COR-L47 (cell line): Measurements from ENCODE around the gene FGA.

Experiments used
- DNase-seq: peaks from one replicate; lab custom pipeline; 2025; lab: John Stamatoyannopoulos, UW

FGA gene

GRCh38 chr4:154590329-154591006 is at the start of gene FGA:
TSS of gene FGA (minus strand) at chr4:154590742. CDS start at chr4:154590687, 55 bp downstream.
- DNase-seq: no peak

- DNase-seq: no peak
Measured at GRCh38 chr4:154634058-154634457, 43.5 kb upstream of the FGA start.

DNA sequence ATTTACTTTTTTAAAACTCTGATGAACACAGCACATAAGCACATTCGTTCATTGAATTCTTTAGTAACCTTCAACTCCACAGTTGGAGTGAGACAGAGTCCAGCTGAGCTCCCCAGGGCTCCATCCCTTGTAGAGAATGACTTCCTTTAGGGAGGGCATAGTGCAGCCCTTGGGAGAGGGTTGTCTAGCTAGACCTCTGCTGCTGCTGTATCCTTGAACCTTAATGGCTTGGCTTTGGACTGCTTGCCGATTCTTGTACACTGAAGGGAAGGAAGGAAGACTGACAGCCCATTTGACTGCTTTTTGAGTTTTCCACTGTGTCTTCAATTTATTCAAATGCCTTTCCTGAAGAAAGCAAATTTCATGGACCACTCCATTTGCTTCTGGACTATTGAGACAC is 41.3 kb upstream of the FGA start:
- no peak for DNase-seq

- no peak for DNase-seq
Measured at GRCh38 chr4:154630324-154630723, 39.8 kb upstream of the FGA start.

DNA sequence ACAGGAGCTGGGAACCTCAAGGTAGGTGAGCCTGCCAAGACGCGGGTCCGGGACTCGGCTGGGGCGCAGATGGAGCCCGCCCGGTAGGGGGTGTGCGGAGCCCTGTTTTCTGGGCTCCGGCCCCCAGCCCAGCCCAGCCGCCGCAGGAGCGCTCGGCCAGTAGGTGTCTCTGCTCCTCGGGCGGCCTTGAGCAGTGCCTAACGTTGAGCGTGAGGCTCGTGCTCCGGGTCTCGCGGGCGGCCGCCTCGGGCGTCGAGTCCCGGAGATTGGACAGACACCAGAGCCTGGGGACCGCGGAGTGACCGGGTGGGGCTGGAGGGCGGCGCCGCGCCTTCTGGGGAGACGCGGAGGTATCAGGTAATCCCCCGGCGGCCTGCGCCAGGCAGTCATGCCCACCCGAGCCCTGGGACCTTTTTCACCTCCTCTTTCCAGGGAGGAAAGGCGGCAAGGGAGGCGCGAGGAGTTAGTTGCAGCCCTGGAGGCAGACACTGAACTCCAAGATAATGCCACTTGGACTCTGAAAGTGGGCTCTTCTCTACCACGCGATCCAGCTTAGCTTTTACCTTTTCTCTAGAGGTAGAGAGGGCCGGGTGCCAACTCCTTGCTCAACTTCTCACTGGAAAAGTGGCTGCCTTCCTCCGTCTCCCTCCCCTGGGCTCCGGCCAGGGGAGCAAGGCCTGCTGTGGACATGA is 36.4 kb upstream of the FGA start:
- peak; percentile 34 for DNase-seq

- no peak for DNase-seq
Measured at GRCh38 chr4:154625971-154626370, 35.4 kb upstream of the FGA start.

- DNase-seq: no peak
Measured at GRCh38 chr4:154623995-154624394, 33.5 kb upstream of the FGA start.

GRCh38 chr4:154623436-154623835 is 32.9 kb upstream of the FGA start:
- DNase-seq: no peak

- peak; percentile 39 for DNase-seq
Measured at GRCh38 chr4:154622598-154622997, 32.1 kb upstream of the FGA start.

GRCh38 chr4:154620111-154620510 is 29.6 kb upstream of the FGA start:
- no peak for DNase-seq

GRCh38 chr4:154618708-154619315 is 28.3 kb upstream of the FGA start:
- peak; percentile 58 for DNase-seq

GRCh38 chr4:154617820-154618317 is 27.3 kb upstream of the FGA start:
- DNase-seq: no peak

DNA sequence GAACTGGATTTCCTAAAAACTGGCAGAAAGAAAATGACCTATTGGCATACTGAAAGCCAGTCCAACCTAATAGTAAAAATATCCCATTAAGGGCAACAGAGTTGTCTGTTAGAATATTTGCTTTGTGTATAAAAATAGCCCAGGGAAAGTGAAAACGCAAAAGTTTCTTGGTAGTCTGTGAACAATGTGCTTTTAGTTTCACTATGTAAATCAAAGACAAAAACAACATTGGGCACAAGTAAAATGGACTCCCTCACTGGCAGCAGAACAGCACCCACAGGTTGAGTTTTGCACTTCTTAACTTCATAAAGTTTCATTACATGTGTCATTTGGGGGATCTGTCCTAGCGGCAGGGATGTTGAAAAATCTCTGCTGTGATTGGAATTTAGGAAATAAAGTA is 26.2 kb upstream of the FGA start:
- no peak for DNase-seq

- DNase-seq: no peak
Measured at GRCh38 chr4:154616287-154616686, 25.7 kb upstream of the FGA start.

GRCh38 chr4:154615211-154615610 is 24.7 kb upstream of the FGA start:
- DNase-seq: no peak

GRCh38 chr4:154614306-154614705 is 23.8 kb upstream of the FGA start:
- DNase-seq: no peak

DNA sequence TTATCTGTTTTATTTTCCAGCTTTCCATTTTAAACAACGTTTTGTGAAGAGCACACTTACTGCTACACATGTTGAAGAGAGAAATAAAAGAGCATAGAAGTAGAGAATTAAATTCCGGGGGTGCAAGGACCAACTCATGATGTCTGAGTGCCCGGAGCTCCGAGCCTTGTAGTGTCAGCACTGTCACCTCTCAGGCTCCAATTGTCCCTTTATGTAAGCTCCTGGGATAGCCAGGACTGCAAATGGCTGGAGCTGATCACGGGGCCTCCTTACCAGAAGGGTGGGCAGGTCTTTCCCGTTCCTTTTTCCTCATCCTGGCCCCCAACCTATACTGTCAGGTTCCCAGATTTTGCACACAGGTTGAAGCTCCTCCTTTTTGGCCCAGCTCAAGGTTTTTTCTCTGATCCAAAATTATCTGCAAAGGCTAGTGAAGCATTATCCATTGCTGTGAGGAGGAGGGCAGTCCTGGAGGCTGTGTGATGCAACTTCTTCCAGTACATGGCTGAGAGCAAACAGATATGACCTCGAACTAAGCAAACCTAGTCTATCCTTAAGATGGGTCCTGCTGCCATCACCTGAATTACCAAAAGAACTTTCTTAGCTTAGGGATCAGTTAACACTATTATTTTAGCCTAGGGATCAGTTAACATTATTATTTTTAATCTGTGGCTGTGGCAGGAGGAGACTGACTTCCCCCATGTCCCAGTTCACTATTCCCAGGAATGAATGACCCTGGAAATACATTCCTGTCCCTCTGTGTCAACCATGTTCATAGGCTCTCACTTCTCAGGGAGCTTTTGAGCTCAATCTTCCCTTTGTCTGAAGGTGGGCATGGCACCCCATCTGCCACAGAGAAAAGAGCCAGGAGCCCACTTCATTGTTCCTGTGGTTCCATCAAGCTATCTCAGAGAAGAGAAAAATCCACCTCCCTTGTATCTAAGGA is 22.2 kb upstream of the FGA start, which contains the start of gene FGG:
Gene FGG (minus strand): TSS at position 185 of the 943 bp plus-strand sequence. CDS start 47 bp downstream, at position 138.
- no peak for DNase-seq

- no peak for DNase-seq
Measured at GRCh38 chr4:154611833-154612232, 21.3 kb upstream of the FGA start.

- DNase-seq: no peak
Measured at GRCh38 chr4:154610582-154610981, 20.0 kb upstream of the FGA start.

DNA sequence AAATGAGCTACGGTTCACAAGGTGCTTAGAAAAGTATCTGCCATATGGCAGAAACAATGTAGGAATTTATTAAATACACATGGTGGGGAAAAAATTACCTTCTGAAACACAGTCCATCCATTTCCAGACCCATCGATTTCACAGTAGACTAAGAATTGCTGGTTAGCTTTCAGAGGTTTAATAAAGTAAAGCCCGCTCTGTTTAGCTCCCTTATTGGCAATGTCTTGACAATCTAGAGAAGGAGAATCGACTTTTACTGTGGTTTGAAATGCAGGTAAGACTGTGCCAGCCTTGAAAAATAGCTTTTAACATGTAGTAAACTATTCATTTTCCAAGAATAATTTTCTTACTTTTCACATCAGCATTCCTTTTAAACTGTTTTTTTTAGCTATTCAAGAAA is 19.0 kb upstream of the FGA start:
- no peak for DNase-seq

- DNase-seq: no peak
Measured at GRCh38 chr4:154608361-154609252, 18.1 kb upstream of the FGA start.
